DMS79 (cell line): ENCODE data around the gene CTDSPL.

Source experiments
- DNase-seq: peaks from one replicate; lab custom pipeline; 2025; lab: John Stamatoyannopoulos, UW

CTDSPL gene

GRCh38 chr3:37988931-37989525, 127.3 kb downstream of the CTDSPL start:
- no peak for DNase-seq

- DNase-seq: no peak
Observed at GRCh38 chr3:37989821-37990480, 128.3 kb downstream of the CTDSPL start.

GRCh38 chr3:37990527-37990926, 128.8 kb downstream of the CTDSPL start, which contains the start of gene VILL:
Gene VILL, plus strand, starts transcription at chr3:37990786. Its CDS starts 2,887 bp downstream, at chr3:37993673.
- DNase-seq: peak; percentile 19

GRCh38 chr3:37991109-37991508, 129.4 kb downstream of the CTDSPL start:
- DNase-seq: no peak

GRCh38 chr3:37991823-37992222, 130.1 kb downstream of the CTDSPL start:
- no peak for DNase-seq

GRCh38 chr3:37992271-37993066, 130.8 kb downstream of the CTDSPL start:
- no peak for DNase-seq

GRCh38 chr3:37993067-37993455, 131.4 kb downstream of the CTDSPL start:
- no peak for DNase-seq

- no peak for DNase-seq
Observed at GRCh38 chr3:37993460-37993819, 131.8 kb downstream of the CTDSPL start.

GRCh38 chr3:37993820-37994638, 132.3 kb downstream of the CTDSPL start:
- no peak for DNase-seq

- no peak for DNase-seq
Observed at GRCh38 chr3:37994639-37994972, 132.9 kb downstream of the CTDSPL start.

GRCh38 chr3:37995652-37996641, 134.3 kb downstream of the CTDSPL start:
- no peak for DNase-seq

- DNase-seq: no peak
Observed at GRCh38 chr3:37996785-37997301, 135.2 kb downstream of the CTDSPL start.

- no peak for DNase-seq
Observed at GRCh38 chr3:37997342-37997741, 135.7 kb downstream of the CTDSPL start.

GRCh38 chr3:37997791-37998370, 136.2 kb downstream of the CTDSPL start:
- no peak for DNase-seq

GRCh38 chr3:37999836-38000235, 138.2 kb downstream of the CTDSPL start:
- no peak for DNase-seq

GRCh38 chr3:38000242-38000916, 138.7 kb downstream of the CTDSPL start:
- no peak for DNase-seq

GRCh38 chr3:38000965-38001455, 139.3 kb downstream of the CTDSPL start:
- no peak for DNase-seq

GRCh38 chr3:38001456-38002081, 139.9 kb downstream of the CTDSPL start:
- no peak for DNase-seq

GRCh38 chr3:38002291-38002876, 140.7 kb downstream of the CTDSPL start:
- DNase-seq: no peak
